ENCODE results near the gene CACNG6. TPM values are rescaled to one million over a fixed set of nuclear protein-coding genes. Genes with fewer than 3 reads are reported as not detected.
"Not testable (repeated sequence)": the region's sequence is repeated elsewhere in the genome, so short reads cannot be mapped to it uniquely, and the experiment has no call there.

The CACNG6 gene
- total and polyA plus RNA-seq, 10 of the 15 experiments (the other 5 are each of a cell fraction or from before 2014, with no cell fraction given): 0.07 TPM; not detected in 9

- BruUV-seq (replicated peaks): no TSS peak
- H3K9ac ChIP-seq (ENCODE audit: control insufficient read depth, insufficient read depth, low read length): no peak overlapping the region
- no peaks in the 10 kb centered on the region for H3K36me3 ChIP-seq (ENCODE audit: control insufficient read depth in 2 of 2, insufficient read depth in 2 of 2, low read length in 1 of 2)
- no peak for TF ChIP-seq NFXL1 (IDR thresholded peaks at IDR 0.05; ENCODE audit: borderline replicate concordance)
- TF ChIP-seq BMI1 (IDR thresholded peaks at IDR 0.05; ENCODE audit: borderline replicate concordance): no peak
- no peak for TF ChIP-seq TCF7 (IDR thresholded peaks at IDR 0.05; ENCODE audit: borderline replicate concordance)
- TF ChIP-seq, protein P1, sequence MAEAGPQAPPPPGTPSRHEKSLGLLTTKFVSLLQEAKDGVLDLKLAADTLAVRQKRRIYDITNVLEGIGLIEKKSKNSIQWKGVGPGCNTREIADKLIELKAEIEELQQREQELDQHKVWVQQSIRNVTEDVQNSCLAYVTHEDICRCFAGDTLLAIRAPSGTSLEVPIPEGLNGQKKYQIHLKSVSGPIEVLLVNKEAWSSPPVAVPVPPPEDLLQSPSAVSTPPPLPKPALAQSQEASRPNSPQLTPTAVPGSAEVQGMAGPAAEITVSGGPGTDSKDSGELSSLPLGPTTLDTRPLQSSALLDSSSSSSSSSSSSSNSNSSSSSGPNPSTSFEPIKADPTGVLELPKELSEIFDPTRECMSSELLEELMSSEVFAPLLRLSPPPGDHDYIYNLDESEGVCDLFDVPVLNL (IDR thresholded peaks at IDR 0.05; ENCODE audit: low read depth, low read length): no peak
- H3K79me2 ChIP-seq (ENCODE audit: control insufficient read depth, insufficient read depth, low read length): no peaks in the 10 kb centered on the region
- H3K27ac ChIP-seq (ENCODE audit: control insufficient read depth, insufficient read depth): no peak overlapping the region
- ChIA-PET RAD21 (ENCODE audit: unreplicated experiment) (no interaction called here), POLR2A (interaction anchor here (0.6 kb wide), 1 partner anchor 10 kb away, joined by 6 read pairs; no protein-coding TSS in a partner anchor), CTCF (interaction anchor here (0.8 to 1.7 kb wide), 3 partner anchors 12 to 231 kb away, joined by 3 to 5 read pairs (median 3); no protein-coding TSS in a partner anchor), SMC1A (ENCODE audit: uncharacterized antibody, unreplicated experiment) (interaction anchor here (0.6 to 0.7 kb wide), 2 partner anchors 140 to 206 kb away, joined by 3 read pairs; no protein-coding TSS in a partner anchor)
- H3K4me1 ChIP-seq (ENCODE audit: control insufficient read depth, insufficient read depth, low read length): no peaks in the 10 kb centered on the region
- H3K4me2 ChIP-seq (ENCODE audit: control insufficient read depth, insufficient read depth): no peak overlapping the region
- ATAC-seq (no peak), DNase-seq (ENCODE audit: low read depth, low spot score) (no peak), FAIRE-seq (no peak)
- no peaks in the 10 kb centered on the region for H4K20me1 ChIP-seq (ENCODE audit: control insufficient read depth, insufficient read depth)
- no peak overlapping the region for H3K4me3 ChIP-seq
- no peak overlapping the region for H2AFZ ChIP-seq (ENCODE audit: control insufficient read depth, low read depth, low read length)
- in situ Hi-C loops (cut with MboI): no loop called here
- H3K27me3 ChIP-seq (replicated peaks in 1 of 2; ENCODE audit: control insufficient read depth in 2 of 2, insufficient read depth in 2 of 2, low read length in 1 of 2): no peaks in the 10 kb centered on the region
- no peaks in the 10 kb centered on the region; the same call in 2 of the 3 replicates for H3K9me3 ChIP-seq (replicated peaks; ENCODE audit: control insufficient read depth, insufficient read depth, low read length)
- intact Hi-C loops (cut with micrococcal nuclease; ENCODE audit: unreplicated experiment): no loop called here
- 39% methylated on average over 4 of the region's 4 CpGs for WGBS (ENCODE audit: insufficient coverage, insufficient replicate concordance, low lambda C conversion rate, missing lambda C conversion rate)
Measured at GRCh38 chr19:54035215-54036178, 44.1 kb downstream of the CACNG6 start.

DNA sequence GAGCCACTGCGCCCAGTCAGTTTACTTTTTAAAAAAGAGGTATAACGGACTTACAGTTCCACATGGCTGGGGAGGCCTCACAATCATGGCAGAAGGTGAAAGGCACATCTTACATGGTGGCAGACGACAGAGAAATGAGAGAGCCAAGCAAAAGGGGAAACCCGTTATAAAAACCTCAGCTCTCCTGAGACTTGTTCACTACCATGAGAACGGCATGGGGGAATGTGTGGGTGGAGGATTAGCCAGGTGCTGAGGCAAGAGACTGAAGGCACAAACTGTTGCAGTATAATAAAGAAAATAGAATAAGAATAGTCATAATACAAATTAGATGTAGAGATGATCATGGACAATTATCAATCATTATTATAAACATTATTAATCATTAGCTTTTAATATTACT lies 45.1 kb downstream of the CACNG6 start:
- SMC1A ChIA-PET (ENCODE audit: uncharacterized antibody, unreplicated experiment): not testable (repeated sequence)

More for the DNA sequence above, 45.1 kb downstream of the CACNG6 start:
- H3K36me3 ChIP-seq (ENCODE audit: control insufficient read depth in 2 of 2, insufficient read depth in 2 of 2, low read length in 1 of 2); FAIRE-seq; H3K4me2 ChIP-seq (ENCODE audit: control insufficient read depth, insufficient read depth); CTCF ChIA-PET; H3K79me2 ChIP-seq (ENCODE audit: control insufficient read depth, insufficient read depth, low read length); RAD21 ChIA-PET (ENCODE audit: unreplicated experiment); H4K20me1 ChIP-seq (ENCODE audit: control insufficient read depth, insufficient read depth); DNase-seq (ENCODE audit: low read depth, low spot score); H2AFZ ChIP-seq (ENCODE audit: control insufficient read depth, low read depth, low read length); BruUV-seq (replicated peaks); ATAC-seq; H3K9ac ChIP-seq (ENCODE audit: control insufficient read depth, insufficient read depth, low read length); H3K27me3 ChIP-seq (replicated peaks in 1 of 2; ENCODE audit: control insufficient read depth in 2 of 2, insufficient read depth in 2 of 2, low read length in 1 of 2); intact Hi-C loops (cut with micrococcal nuclease; ENCODE audit: unreplicated experiment); POLR2A ChIA-PET; H3K4me3 ChIP-seq; H3K9me3 ChIP-seq (replicated peaks; ENCODE audit: control insufficient read depth, insufficient read depth, low read length); in situ Hi-C loops (cut with MboI); H3K4me1 ChIP-seq (ENCODE audit: control insufficient read depth, insufficient read depth, low read length); H3K27ac ChIP-seq (ENCODE audit: control insufficient read depth, insufficient read depth): not testable (repeated sequence)
- WGBS (ENCODE audit: insufficient coverage, insufficient replicate concordance, low lambda C conversion rate, missing lambda C conversion rate): 13% methylated on average over 5 of the region's 5 CpGs
